HG02884 (cell line): ENCODE results near the gene C1orf53.

Experiments used
- ATAC-seq: cut with Tn5 transposase; IDR thresholded peaks from one replicate; pipeline ENCODE4 v1.9.1; 2021; ENCODE audit warnings: mild to moderate bottlenecking, moderate library complexity; ENCODE audit not compliant: unreplicated experiment

Gene C1orf53

GRCh38 chr1:197907846-197908616 lies 5.6 kb downstream of the C1orf53 start:
- ATAC-seq: no peak

- no peak for ATAC-seq
Observed at GRCh38 chr1:197908716-197909220, 6.3 kb downstream of the C1orf53 start.

GRCh38 chr1:197909384-197909783 lies 7.0 kb downstream of the C1orf53 start:
- no peak for ATAC-seq

- no peak for ATAC-seq
Observed at GRCh38 chr1:197910120-197910991, 7.9 kb downstream of the C1orf53 start.

- ATAC-seq: no peak
Observed at GRCh38 chr1:197911111-197911856, 8.9 kb downstream of the C1orf53 start.

- ATAC-seq: no peak
Observed at GRCh38 chr1:197911857-197912696, 9.6 kb downstream of the C1orf53 start.

- ATAC-seq: no peak
Observed at GRCh38 chr1:197912739-197913494, 10.5 kb downstream of the C1orf53 start.

- no peak for ATAC-seq
Observed at GRCh38 chr1:197913495-197914276, 11.3 kb downstream of the C1orf53 start.

- no peak for ATAC-seq
Observed at GRCh38 chr1:197914510-197914909, 12.1 kb downstream of the C1orf53 start.

- no peak for ATAC-seq
Observed at GRCh38 chr1:197915260-197915861, 12.9 kb downstream of the C1orf53 start.

- no peak for ATAC-seq
Observed at GRCh38 chr1:197915862-197916499, 13.6 kb downstream of the C1orf53 start.

GRCh38 chr1:197916500-197916983 lies 14.1 kb downstream of the C1orf53 start:
- ATAC-seq: no peak

GRCh38 chr1:197917805-197918651 lies 15.6 kb downstream of the C1orf53 start:
- ATAC-seq: no peak

- no peak for ATAC-seq
Observed at GRCh38 chr1:197918807-197919345, 16.4 kb downstream of the C1orf53 start.

GRCh38 chr1:197919346-197920066 lies 17.1 kb downstream of the C1orf53 start:
- no peak for ATAC-seq

GRCh38 chr1:197920067-197920396 lies 17.6 kb downstream of the C1orf53 start:
- ATAC-seq: no peak
